HEK293 (cell line): Measurements from ENCODE around the gene SCRN1.

Experiments used
- CTCF ChIP-seq: fragments of 450-650 bp; formaldehyde crosslinking; IDR thresholded peaks from 2 replicates; pipeline ENCODE4 v1.5.1; 2016; ENCODE audit warnings: missing biosample characterization, missing genetic modification characterization
- PRDM4 ChIP-seq: fragments of 450-650 bp; formaldehyde crosslinking; IDR thresholded peaks from 2 replicates; pipeline ENCODE4 v1.5.1; 2017; ENCODE audit warnings: missing biosample characterization, missing genetic modification characterization
- REST ChIP-seq: fragments of 450-650 bp; formaldehyde crosslinking; IDR thresholded peaks from 2 replicates; pipeline ENCODE4 v1.5.1; 2016; ENCODE audit warnings: missing biosample characterization, missing genetic modification characterization
- ZBTB11 ChIP-seq: fragments of 450-650 bp; formaldehyde crosslinking; conservative IDR thresholded peaks from 2 replicates; pipeline ENCODE4 v1.5.1; 2016; ENCODE audit warnings: low read depth, missing biosample characterization, missing genetic modification characterization
- ZNF146 ChIP-seq: fragments of 450-650 bp; formaldehyde crosslinking; IDR thresholded peaks from 2 replicates; pipeline ENCODE4 v1.5.1; 2016; ENCODE audit warnings: missing biosample characterization, missing genetic modification characterization
- ZNF16 ChIP-seq: fragments of 450-650 bp; formaldehyde crosslinking; IDR thresholded peaks from 2 replicates; pipeline ENCODE4 v1.5.1; 2016; ENCODE audit warnings: low read depth, missing biosample characterization, missing genetic modification characterization
- ZNF660 ChIP-seq: fragments of 450-650 bp; IDR thresholded peaks from 2 replicates; pipeline ENCODE4 v1.5.1; 2018; ENCODE audit warnings: missing biosample characterization, mild to moderate bottlenecking, missing genetic modification characterization
- ZSCAN16 ChIP-seq: fragments of 450-650 bp; formaldehyde crosslinking; IDR thresholded peaks from 2 replicates; pipeline ENCODE4 v1.5.1; 2016; ENCODE audit warnings: missing biosample characterization, missing genetic modification characterization
- TF ChIP-seq, protein P1 (sequence below): fragments of 450-650 bp; IDR thresholded peaks from 2 replicates; pipeline ENCODE4 v1.5.1; 2018; ENCODE audit warnings: missing biosample characterization, missing genetic modification characterization
- TF ChIP-seq, protein P2 (sequence below): fragments of 450-650 bp; formaldehyde crosslinking; IDR thresholded peaks from 2 replicates; pipeline ENCODE4 v1.5.1; 2016; ENCODE audit warnings: missing biosample characterization, missing genetic modification characterization

DNA sequence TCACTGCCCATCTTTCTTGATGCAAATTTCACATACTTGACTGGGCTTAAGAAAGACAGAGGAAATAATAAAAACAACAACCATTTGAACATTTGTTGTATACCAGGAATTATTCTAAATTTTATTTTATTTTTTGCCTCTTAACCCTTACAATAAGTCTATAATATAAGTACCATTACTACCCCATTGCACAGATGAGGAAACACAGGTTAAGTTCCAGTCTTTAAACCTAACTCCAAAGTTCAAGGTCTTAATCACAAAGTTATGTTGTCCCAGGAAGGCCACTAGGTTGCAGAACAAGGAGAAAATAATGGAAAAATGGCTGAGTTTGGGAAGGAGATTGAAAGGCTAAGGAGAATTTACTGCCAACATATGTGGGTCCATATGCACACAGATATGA is 33.4 kb upstream of the SCRN1 start:
- TF ChIP-seq REST (no peak), ZNF146 (no peak), ZNF660 (no peak), PRDM4 (no peak), ZNF16 (tag by site-specific recombination) (no peak), CTCF (tag by site-specific recombination) (no peak), ZSCAN16 (tag by site-specific recombination) (no peak), ZBTB11 (no peak)
- TF ChIP-seq, protein P1, sequence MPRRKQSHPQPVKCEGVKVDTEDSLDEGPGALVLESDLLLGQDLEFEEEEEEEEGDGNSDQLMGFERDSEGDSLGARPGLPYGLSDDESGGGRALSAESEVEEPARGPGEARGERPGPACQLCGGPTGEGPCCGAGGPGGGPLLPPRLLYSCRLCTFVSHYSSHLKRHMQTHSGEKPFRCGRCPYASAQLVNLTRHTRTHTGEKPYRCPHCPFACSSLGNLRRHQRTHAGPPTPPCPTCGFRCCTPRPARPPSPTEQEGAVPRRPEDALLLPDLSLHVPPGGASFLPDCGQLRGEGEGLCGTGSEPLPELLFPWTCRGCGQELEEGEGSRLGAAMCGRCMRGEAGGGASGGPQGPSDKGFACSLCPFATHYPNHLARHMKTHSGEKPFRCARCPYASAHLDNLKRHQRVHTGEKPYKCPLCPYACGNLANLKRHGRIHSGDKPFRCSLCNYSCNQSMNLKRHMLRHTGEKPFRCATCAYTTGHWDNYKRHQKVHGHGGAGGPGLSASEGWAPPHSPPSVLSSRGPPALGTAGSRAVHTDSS (tag by site-specific recombination): no peak
- TF ChIP-seq, protein P2, sequence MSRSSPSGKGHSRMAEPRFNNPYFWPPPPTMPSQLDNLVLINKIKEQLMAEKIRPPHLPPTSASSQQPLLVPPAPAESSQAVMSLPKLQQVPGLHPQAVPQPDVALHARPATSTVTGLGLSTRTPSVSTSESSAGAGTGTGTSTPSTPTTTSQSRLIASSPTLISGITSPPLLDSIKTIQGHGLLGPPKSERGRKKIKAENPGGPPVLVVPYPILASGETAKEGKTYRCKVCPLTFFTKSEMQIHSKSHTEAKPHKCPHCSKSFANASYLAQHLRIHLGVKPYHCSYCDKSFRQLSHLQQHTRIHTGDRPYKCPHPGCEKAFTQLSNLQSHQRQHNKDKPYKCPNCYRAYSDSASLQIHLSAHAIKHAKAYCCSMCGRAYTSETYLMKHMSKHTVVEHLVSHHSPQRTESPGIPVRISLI (tag by site-specific recombination): no peak
